ENCODE results near the gene ADGRL3. TPM values are rescaled to one million over a fixed set of nuclear protein-coding genes. Genes with fewer than 3 reads are reported as not detected.

Gene ADGRL3
- total and polyA plus RNA-seq, 2 donors (not counting 1 experiment from before 2014, with no cell fraction given), result not detected

DNA sequence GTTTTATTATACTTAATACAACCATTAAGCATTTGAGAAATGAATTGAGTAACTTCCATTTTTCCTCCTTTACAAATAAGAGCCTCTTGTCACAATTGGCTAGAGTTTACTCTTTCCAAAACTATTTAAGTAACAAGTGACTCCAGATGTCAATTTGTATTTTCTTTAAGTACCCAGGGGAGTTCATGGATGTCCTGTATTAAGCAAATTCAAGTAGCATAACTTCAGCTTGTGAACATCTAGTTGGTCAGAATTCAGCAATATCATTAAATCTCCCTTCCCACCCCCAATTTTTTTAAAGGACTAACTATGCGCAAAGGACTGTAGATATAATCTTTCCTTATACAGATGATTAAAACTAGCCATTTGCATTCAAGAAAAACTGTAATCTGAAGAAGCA, 1.4 kb upstream of the ADGRL3 start:
- Histone ChIP-seq H3K9me3 (ENCODE audit: control extremely low read depth in 1 of 3, control insufficient read depth in 2 of 3, insufficient read depth in 1 of 3, low read length in 2 of 3) (peaks cover 0 to 21% (median 0%) of the 10 kb centered on the region in 3 donors), H3K79me2 (ENCODE audit: control insufficient read depth, insufficient read depth, low read length) (no peaks in the 10 kb centered on the region), H3K4me3 (ENCODE audit: control extremely low read depth in 1 of 5, extremely low read depth in 1 of 5, insufficient read depth in 1 of 5, low read depth in 2 of 5, low read length in 4 of 5) (no peak overlapping the region), H3K27me3 (replicated peaks in 1 of 4; ENCODE audit: control extremely low read depth in 1 of 4, control insufficient read depth in 3 of 4, insufficient read depth in 4 of 4, low read length in 3 of 4) (peaks cover 0 to 29% (median 6%) of the 10 kb centered on the region in 4 experiments), H3K4me1 (ENCODE audit: control insufficient read depth in 2 of 2, insufficient read depth in 2 of 2, low read length in 2 of 2) (no peaks in the 10 kb centered on the region), H2AFZ (ENCODE audit: insufficient read depth, low read depth, low read length, poor library complexity, severe bottlenecking) (no peak overlapping the region), H4K20me1 (ENCODE audit: control insufficient read depth, insufficient read depth, low read length, poor library complexity, severe bottlenecking) (no peaks in the 10 kb centered on the region), H3K27ac (ENCODE audit: low read length in 2 of 2) (no peak overlapping the region), H3K9ac (ENCODE audit: low read length) (no peak overlapping the region), H3K4me2 (replicated peaks; ENCODE audit: low read depth, low read length, poor library complexity, severe bottlenecking) (no peak overlapping the region), H3K36me3 (replicated peaks in 1 of 2; ENCODE audit: control extremely low read depth in 1 of 2, control insufficient read depth in 1 of 2, extremely low read depth in 1 of 2, insufficient read depth in 2 of 2, low read length in 1 of 2) (no peaks in the 10 kb centered on the region)
- TF ChIP-seq EZH2 (IDR thresholded peaks at IDR 0.05; ENCODE audit: borderline replicate concordance, insufficient read depth, low read depth, low read length, poor library complexity, severe bottlenecking), result no peak
- TF ChIP-seq, protein P1, sequence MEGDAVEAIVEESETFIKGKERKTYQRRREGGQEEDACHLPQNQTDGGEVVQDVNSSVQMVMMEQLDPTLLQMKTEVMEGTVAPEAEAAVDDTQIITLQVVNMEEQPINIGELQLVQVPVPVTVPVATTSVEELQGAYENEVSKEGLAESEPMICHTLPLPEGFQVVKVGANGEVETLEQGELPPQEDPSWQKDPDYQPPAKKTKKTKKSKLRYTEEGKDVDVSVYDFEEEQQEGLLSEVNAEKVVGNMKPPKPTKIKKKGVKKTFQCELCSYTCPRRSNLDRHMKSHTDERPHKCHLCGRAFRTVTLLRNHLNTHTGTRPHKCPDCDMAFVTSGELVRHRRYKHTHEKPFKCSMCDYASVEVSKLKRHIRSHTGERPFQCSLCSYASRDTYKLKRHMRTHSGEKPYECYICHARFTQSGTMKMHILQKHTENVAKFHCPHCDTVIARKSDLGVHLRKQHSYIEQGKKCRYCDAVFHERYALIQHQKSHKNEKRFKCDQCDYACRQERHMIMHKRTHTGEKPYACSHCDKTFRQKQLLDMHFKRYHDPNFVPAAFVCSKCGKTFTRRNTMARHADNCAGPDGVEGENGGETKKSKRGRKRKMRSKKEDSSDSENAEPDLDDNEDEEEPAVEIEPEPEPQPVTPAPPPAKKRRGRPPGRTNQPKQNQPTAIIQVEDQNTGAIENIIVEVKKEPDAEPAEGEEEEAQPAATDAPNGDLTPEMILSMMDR (IDR thresholded peaks at IDR 0.05), result no peak
- ChIA-PET POLR2A (no interaction called here), CTCF (interaction anchor here (0.6 kb wide), 1 partner anchor 392 kb away, joined by 3 read pairs; no protein-coding TSS in a partner anchor)
- WGBS (ENCODE audit: insufficient coverage), result no CpG with 5 or more reads among the region's 1 CpG
- H3K9me3 Mint-ChIP-seq (ENCODE audit: insufficient read depth), result no peaks in the 10 kb centered on the region
- H3K27ac Mint-ChIP-seq, result no peak overlapping the region
- peaks cover 3% of the 10 kb centered on the region for H3K4me1 Mint-ChIP-seq
- no peak for DNase-seq
- intact Hi-C loops (cut with micrococcal nuclease), result no loop called here
- peaks cover 31% of the 10 kb centered on the region for H3K27me3 Mint-ChIP-seq
- no peak overlapping the region for H3K4me3 Mint-ChIP-seq
- no peak for ATAC-seq (ENCODE audit: low read depth)

DNA sequence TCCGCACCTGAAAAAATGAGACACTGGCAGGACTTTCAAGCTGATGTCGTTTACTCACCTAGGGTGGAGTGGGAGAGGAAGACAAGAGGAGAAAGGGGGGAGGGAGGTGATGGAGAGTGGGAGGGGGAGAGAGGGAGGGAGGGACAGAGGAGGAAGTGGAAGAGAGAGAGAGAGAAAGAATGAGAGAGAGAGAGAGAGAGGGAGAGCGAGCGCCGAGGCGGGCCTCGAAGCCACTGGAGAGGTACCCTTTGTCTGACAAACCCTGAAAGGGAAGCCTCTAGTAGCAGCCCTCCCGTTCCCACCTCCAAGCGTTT, 296 bp upstream of the ADGRL3 start:
- Histone ChIP-seq H3K4me2 (replicated peaks; ENCODE audit: low read depth, low read length, poor library complexity, severe bottlenecking) (no peak overlapping the region), H3K9ac (ENCODE audit: low read length) (no peak overlapping the region), H2AFZ (ENCODE audit: insufficient read depth, low read depth, low read length, poor library complexity, severe bottlenecking) (no peak overlapping the region), H3K4me3 (ENCODE audit: control extremely low read depth in 1 of 5, extremely low read depth in 1 of 5, insufficient read depth in 1 of 5, low read depth in 2 of 5, low read length in 4 of 5) (no peak overlapping the region), H3K27me3 (replicated peaks in 1 of 4; ENCODE audit: control extremely low read depth in 1 of 4, control insufficient read depth in 3 of 4, insufficient read depth in 4 of 4, low read length in 3 of 4) (peaks cover 0 to 29% (median 10%) of the 10 kb centered on the region in 4 experiments), H3K79me2 (ENCODE audit: control insufficient read depth, insufficient read depth, low read length) (no peaks in the 10 kb centered on the region), H3K27ac (ENCODE audit: low read length in 2 of 2) (no peak overlapping the region), H3K9me3 (ENCODE audit: control extremely low read depth in 1 of 3, control insufficient read depth in 2 of 3, insufficient read depth in 1 of 3, low read length in 2 of 3) (peaks cover 0 to 21% (median 0%) of the 10 kb centered on the region in 3 donors), H4K20me1 (ENCODE audit: control insufficient read depth, insufficient read depth, low read length, poor library complexity, severe bottlenecking) (no peaks in the 10 kb centered on the region), H3K4me1 (ENCODE audit: control insufficient read depth in 2 of 2, insufficient read depth in 2 of 2, low read length in 2 of 2) (no peaks in the 10 kb centered on the region), H3K36me3 (replicated peaks in 1 of 2; ENCODE audit: control extremely low read depth in 1 of 2, control insufficient read depth in 1 of 2, extremely low read depth in 1 of 2, insufficient read depth in 2 of 2, low read length in 1 of 2) (no peaks in the 10 kb centered on the region)
- intact Hi-C loops (cut with micrococcal nuclease), result no loop called here
- Mint-ChIP-seq H3K4me1 (peaks cover 3% of the 10 kb centered on the region), H3K27me3 (peaks cover 34% of the 10 kb centered on the region), H3K27ac (no peak overlapping the region), H3K9me3 (ENCODE audit: insufficient read depth) (no peaks in the 10 kb centered on the region), H3K4me3 (no peak overlapping the region)
- ChIA-PET CTCF (no interaction called here), POLR2A (no interaction called here)
- TF ChIP-seq, protein P1 (IDR thresholded peaks at IDR 0.05), result no peak
- ATAC-seq (ENCODE audit: low read depth) (no peak), DNase-seq (no peak)
- 8% methylated on average over 6 of the region's 9 CpGs for WGBS (ENCODE audit: insufficient coverage)

Measured in B cell (primary cell).